ENCODE data around the gene EPHA3. TPM values are rescaled to one million over a fixed set of nuclear protein-coding genes. Genes with fewer than 3 reads are reported as not detected.

Gene EPHA3
- total RNA-seq, 3 donors from 2014 or later (not counting 1 experiment from before 2014, with no cell fraction given), result not detected

DNA sequence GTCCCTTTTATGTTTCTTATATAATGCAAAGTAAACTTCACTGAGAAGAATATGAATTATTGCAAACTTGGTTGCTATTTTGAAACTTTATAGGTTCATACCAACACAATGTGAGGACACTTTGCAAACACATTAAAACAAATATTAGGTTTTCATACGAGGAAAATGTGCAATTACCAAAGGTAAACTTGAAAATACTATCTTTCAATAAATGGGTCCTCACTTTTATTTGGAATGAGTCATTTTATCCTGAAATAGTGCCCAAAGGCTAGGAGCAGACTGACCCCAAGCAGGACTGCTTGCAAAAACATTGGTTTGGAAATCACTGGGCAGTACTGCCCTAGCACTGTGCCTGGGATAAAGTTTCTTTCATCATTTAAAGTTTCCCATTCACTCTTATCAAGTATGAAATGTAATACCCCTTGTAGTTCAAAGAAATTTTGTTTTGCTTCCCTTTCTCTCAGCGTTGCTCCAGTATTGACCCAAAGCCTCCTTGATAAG is 396.5 kb downstream of the EPHA3 start:
- H3K27me3 ChIP-seq (ENCODE audit: control insufficient read depth, insufficient read depth, low read length), result no peaks in the 10 kb centered on the region
- no peaks in the 10 kb centered on the region for H3K27me3 Mint-ChIP-seq (ENCODE audit: low read depth in 2 of 2)
- H3K9me3 ChIP-seq (ENCODE audit: control insufficient read depth, insufficient read depth, low read length), result no peaks in the 10 kb centered on the region
- no peaks in the 10 kb centered on the region for H3K36me3 Mint-ChIP-seq
- 96% methylated on average over 2 of the region's 2 CpGs for WGBS (ENCODE audit: insufficient coverage)
- no peak overlapping the region for H3K27ac Mint-ChIP-seq
- H3K9me3 Mint-ChIP-seq, result peaks cover 8% of the 10 kb centered on the region in 2 donors
- H3K4me1 ChIP-seq (ENCODE audit: control insufficient read depth, insufficient read depth, low read length), result no peaks in the 10 kb centered on the region
- intact Hi-C loops (cut with micrococcal nuclease), result no loop called here
- H3K4me1 Mint-ChIP-seq, result no peaks in the 10 kb centered on the region
- ATAC-seq (no peak), DNase-seq (no peak)
- TF ChIP-seq CTCF (IDR thresholded peaks at IDR 0.05), result no peak
- no peak overlapping the region for H3K27ac ChIP-seq (ENCODE audit: low read length)
- no peak overlapping the region for H3K4me3 Mint-ChIP-seq
- H3K36me3 ChIP-seq (ENCODE audit: control insufficient read depth, insufficient read depth, low read length), result no peaks in the 10 kb centered on the region
- H3K4me3 ChIP-seq (ENCODE audit: low read length), result no peak overlapping the region

DNA sequence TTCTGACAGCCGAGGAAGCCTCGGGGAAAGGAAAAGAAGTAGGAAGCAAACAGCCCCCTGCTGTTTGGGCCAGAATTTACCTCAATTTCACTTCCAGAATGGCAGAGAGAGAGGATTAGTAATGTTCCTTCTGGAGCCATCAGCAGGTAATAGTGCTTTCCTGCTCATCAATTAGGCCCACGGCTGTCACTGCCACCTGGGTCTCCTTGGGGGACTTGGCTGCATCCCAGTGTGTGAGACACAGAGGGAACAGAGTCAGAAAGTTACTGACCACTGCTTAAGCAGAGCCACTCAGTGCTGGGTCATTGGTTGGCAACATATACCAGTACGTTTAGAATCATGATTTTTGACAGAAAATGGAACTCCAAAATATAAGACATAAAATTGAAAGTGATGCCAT is 397.0 kb downstream of the EPHA3 start:
- Histone ChIP-seq H3K27me3 (ENCODE audit: control insufficient read depth, insufficient read depth, low read length) (no peaks in the 10 kb centered on the region), H3K27ac (ENCODE audit: low read length) (no peak overlapping the region), H3K4me1 (ENCODE audit: control insufficient read depth, insufficient read depth, low read length) (no peaks in the 10 kb centered on the region), H3K9me3 (ENCODE audit: control insufficient read depth, insufficient read depth, low read length) (no peaks in the 10 kb centered on the region), H3K4me3 (ENCODE audit: low read length) (no peak overlapping the region), H3K36me3 (ENCODE audit: control insufficient read depth, insufficient read depth, low read length) (no peaks in the 10 kb centered on the region)
- Mint-ChIP-seq H3K36me3 (no peaks in the 10 kb centered on the region), H3K4me3 (no peak overlapping the region), H3K27ac (no peak overlapping the region), H3K9me3 (peaks cover 7 to 8% of the 10 kb centered on the region in 2 donors), H3K4me1 (no peaks in the 10 kb centered on the region), H3K27me3 (ENCODE audit: low read depth in 2 of 2) (no peaks in the 10 kb centered on the region)
- intact Hi-C loops (cut with micrococcal nuclease), result no loop called here
- 86% methylated on average over 4 of the region's 4 CpGs for WGBS (ENCODE audit: insufficient coverage)
- TF ChIP-seq CTCF (IDR thresholded peaks at IDR 0.05), result no peak
- DNase-seq (no peak), ATAC-seq (no peak)

DNA sequence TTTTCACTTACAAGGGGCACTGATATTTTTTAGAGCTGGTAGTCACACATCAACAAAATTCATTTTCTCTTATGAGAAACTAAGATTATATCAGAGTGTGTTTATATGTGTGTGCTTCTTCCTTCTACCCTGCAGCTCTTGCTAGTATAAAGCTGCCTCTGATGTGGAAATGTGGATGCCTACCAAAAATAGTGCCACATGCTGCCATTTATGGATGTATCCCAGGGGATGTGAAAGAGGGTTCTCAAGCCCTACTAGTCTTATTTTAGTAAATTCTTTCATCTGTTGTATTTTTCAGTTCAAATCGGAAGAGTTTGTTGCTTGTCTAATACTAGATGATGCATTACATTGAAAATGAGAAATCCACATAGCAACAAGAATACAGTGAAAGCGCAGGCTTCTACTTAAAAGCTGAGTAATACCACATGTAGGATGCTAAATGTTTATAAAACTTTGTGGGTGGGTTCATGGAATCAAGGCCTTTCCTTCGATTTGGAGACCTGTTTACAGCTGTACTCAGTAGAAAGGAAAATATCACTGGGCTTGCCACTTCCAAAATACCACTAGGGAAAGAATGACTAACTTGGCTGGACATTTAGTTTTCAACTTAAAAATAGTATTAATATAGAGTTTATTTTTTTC is 399.2 kb downstream of the EPHA3 start:
- Mint-ChIP-seq H3K27me3 (ENCODE audit: low read depth in 2 of 2) (no peaks in the 10 kb centered on the region), H3K36me3 (no peaks in the 10 kb centered on the region), H3K27ac (no peak overlapping the region), H3K4me3 (no peak overlapping the region), H3K9me3 (peaks cover 9 to 11% of the 10 kb centered on the region in 2 donors), H3K4me1 (no peaks in the 10 kb centered on the region)
- ATAC-seq, result no peak
- Histone ChIP-seq H3K4me1 (ENCODE audit: control insufficient read depth, insufficient read depth, low read length) (no peaks in the 10 kb centered on the region), H3K4me3 (ENCODE audit: low read length) (no peak overlapping the region), H3K36me3 (ENCODE audit: control insufficient read depth, insufficient read depth, low read length) (no peaks in the 10 kb centered on the region), H3K27me3 (ENCODE audit: control insufficient read depth, insufficient read depth, low read length) (no peaks in the 10 kb centered on the region), H3K9me3 (ENCODE audit: control insufficient read depth, insufficient read depth, low read length) (no peaks in the 10 kb centered on the region), H3K27ac (ENCODE audit: low read length) (no peak overlapping the region)
- intact Hi-C loops (cut with micrococcal nuclease), result no loop called here
- no peak for DNase-seq
- no peak for TF ChIP-seq CTCF (IDR thresholded peaks at IDR 0.05)
- 77% methylated on average over 2 of the region's 3 CpGs for WGBS (ENCODE audit: insufficient coverage)

DNA sequence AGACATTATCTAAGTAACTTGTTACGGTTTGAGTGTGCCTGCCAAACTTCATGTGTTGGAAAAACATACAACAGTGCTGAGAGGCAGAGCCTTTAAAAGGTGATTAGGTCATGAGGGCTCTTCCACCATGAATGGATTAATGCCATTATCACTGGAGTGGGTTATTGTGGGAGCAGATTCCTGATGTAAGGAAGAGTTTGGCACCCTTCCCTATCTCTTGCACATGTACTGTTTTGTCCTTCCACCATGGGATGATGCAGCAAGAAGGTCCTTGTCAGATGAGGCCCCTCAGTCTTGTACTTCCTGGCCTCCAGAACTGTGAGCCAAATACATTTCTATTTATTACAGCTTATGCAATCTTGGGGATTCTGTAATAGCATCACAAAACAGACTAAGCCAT is 413.9 kb downstream of the EPHA3 start:
- Histone ChIP-seq H3K27me3 (ENCODE audit: control insufficient read depth, insufficient read depth, low read length) (no peaks in the 10 kb centered on the region), H3K4me3 (ENCODE audit: low read length) (no peak overlapping the region), H3K36me3 (ENCODE audit: control insufficient read depth, insufficient read depth, low read length) (no peaks in the 10 kb centered on the region), H3K27ac (ENCODE audit: low read length) (no peak overlapping the region), H3K9me3 (ENCODE audit: control insufficient read depth, insufficient read depth, low read length) (no peaks in the 10 kb centered on the region), H3K4me1 (ENCODE audit: control insufficient read depth, insufficient read depth, low read length) (no peaks in the 10 kb centered on the region)
- no peaks in the 10 kb centered on the region for H3K27me3 Mint-ChIP-seq (ENCODE audit: low read depth in 2 of 2)
- no peaks in the 10 kb centered on the region for H3K4me1 Mint-ChIP-seq
- H3K27ac Mint-ChIP-seq, result no peak overlapping the region
- no peak for TF ChIP-seq CTCF (IDR thresholded peaks at IDR 0.05)
- no peak overlapping the region for H3K4me3 Mint-ChIP-seq
- intact Hi-C loops (cut with micrococcal nuclease), result no loop called here
- no peak for ATAC-seq
- WGBS (ENCODE audit: insufficient coverage), result 86% methylated on average over 1 of the region's 1 CpG
- no peaks in the 10 kb centered on the region for H3K36me3 Mint-ChIP-seq
- H3K9me3 Mint-ChIP-seq, result peaks cover 4 to 15% of the 10 kb centered on the region in 2 donors
- DNase-seq, result no peak
